Renal cortical epithelial cell (primary cell): ENCODE data around the gene SYK. TPM values are rescaled to one million over a fixed set of nuclear protein-coding genes. Genes with fewer than 3 reads are reported as not detected.

Experiments
- DNase-seq: peaks from one replicate; pipeline ENCODE4 v3.0.0-alpha.2; 2011; ENCODE audit warnings: low read depth
- total RNA-seq: library from RNA; depleted of rRNA; stranded (reverse); fragments of >200 nt; gene quantifications from 2 replicates; pipeline ENCODE4 v1.2.3, GENCODE V29; 2014

The SYK gene
- total RNA-seq, 1 donor from 2014 or later: 7.9 TPM

- DNase-seq: no peak
Measured at GRCh38 chr9:90851444-90851843, 49.8 kb downstream of the SYK start.

DNA sequence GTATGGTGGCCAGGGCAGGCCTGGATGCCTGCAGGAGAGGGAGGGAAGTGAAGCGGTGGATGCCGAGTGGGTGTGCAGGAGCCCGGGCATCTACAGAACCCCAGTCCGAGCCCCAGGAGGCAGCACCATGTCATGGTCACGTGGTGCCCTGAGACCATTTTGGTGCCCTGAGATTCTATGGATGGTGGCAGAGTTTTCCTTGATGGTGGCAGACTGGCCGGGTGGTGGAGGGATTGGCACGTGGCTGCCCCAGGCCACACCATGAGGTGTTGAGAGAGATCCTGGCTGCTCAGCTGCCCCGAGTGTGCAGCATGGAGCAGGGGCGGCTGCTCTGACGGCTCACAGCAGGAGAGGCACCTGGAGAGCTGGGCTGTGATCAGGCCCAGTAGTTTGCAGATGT lies 52.3 kb downstream of the SYK start:
- no peak for DNase-seq

DNA sequence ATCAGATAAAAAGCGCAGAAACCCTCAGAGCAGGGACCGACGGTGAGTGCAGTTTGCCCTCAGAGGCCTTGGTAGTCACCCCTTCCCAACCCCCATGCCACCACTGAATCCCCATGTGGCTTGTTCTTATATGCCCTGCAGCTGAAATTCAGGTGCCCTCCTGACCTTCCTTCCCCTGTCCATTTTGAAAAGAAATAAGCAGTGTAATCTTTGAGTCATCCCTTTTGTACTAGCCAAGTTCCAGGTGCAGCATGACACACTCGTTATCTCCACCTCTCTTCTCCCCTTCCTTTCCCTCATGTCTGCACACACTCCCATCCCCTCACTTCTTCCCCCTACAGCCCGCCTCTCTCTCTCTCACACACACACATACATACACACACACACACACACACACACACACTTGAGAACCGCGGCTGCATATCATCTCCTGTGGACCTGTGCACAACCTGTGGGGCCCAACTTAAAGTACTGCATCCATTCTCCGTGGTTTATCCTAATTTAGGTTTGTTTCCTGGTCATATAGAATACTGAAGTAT lies 53.1 kb downstream of the SYK start:
- DNase-seq: no peak

DNA sequence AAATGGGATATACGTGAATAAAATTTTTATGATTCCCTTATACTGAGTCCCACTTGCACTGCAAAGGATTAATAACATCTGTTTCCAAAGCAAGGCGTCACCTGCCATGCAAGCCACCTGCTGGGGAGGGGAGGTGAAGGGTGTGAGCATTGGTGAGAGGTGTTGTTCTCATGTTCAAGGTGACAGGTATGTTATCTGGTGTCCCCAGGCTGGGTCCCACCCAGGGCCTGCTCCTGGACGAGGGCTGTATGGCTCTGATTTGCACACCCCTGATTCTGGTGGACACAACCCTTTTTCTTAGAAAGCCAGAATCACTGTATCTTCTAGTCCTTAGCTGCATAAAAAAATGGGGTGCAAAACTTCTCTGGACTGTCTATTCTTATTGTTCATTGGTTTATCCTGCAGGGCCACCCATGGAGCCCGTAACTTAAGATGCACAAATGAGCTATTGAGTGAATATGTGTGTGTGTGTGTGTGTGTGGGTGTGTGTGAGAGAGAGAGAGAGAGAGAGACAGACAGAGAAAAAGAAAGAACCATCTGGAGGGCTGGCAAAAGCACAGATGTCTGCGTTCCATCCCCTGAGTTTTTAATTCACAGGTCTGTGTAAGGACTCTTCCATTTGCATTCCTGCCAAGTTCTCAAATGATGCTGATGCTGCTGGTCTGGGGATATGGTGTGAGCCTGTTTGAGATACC lies 53.7 kb downstream of the SYK start:
- DNase-seq: no peak

GRCh38 chr9:90857091-90857490 lies 55.5 kb downstream of the SYK start:
- DNase-seq: no peak

- no peak for DNase-seq
Measured at GRCh38 chr9:90857855-90858254, 56.2 kb downstream of the SYK start.

DNA sequence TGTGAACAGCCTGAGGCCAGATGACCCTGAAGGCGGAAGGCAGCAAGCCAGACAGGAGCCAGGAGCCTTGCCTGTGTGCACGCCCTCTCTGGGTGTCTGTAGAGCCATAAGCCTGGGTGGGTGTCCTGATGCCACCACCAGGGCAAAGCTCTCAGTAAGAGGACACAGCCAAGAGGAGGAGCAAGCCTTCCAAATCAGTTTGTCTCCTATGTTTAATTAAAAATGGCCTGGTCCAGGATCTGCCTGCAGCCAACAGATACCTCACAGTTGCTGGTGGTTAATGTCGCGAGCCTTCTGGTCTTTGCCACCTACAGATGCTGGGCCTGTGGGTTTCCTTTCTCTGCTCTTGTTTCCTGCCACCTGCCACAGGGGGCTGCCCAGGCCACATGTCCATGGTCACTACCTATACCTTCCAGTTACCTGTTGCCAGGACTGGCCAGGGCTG lies 56.9 kb downstream of the SYK start:
- DNase-seq: no peak

DNA sequence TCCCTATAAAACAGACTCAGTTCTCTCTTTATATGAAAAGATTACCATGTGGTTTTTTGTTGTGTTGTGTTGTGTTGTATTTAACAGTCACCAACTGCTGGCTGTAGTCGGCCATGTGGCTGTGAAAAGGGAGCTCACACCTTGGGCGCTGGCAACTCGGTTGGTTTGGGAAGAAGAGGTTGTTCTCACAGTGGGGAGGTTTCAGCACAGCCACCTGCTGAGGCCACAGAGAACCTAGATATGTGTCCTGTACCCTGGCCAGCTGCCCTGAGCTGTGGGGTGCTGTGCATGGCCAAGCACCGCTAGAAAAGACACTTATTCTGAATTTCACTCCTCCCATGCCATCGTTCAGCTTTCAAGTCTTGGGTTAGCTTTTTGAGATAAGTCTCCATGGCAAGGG lies 58.8 kb downstream of the SYK start:
- DNase-seq: no peak

- no peak for DNase-seq
Measured at GRCh38 chr9:90860826-90861225, 59.2 kb downstream of the SYK start.

DNA sequence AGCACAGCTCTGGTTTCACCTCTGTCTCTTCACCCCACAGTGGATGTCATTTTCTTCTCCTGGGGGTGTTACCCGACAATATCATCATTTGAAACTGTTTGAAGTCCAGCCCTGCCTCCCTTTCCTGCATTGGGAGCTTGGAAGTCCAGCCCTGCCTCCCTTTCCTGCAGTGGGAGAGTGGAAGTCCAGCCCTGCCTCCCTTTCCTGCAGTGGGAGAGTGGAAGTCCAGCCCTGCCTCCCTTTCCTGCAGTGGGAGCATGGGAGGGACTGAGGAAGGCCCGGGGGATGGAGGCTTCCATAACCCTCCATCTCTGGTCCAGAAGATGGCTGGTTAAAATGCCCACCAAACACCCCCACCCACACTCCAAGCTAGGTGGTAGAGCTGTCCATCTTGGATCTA lies 59.8 kb downstream of the SYK start:
- DNase-seq: no peak

DNA sequence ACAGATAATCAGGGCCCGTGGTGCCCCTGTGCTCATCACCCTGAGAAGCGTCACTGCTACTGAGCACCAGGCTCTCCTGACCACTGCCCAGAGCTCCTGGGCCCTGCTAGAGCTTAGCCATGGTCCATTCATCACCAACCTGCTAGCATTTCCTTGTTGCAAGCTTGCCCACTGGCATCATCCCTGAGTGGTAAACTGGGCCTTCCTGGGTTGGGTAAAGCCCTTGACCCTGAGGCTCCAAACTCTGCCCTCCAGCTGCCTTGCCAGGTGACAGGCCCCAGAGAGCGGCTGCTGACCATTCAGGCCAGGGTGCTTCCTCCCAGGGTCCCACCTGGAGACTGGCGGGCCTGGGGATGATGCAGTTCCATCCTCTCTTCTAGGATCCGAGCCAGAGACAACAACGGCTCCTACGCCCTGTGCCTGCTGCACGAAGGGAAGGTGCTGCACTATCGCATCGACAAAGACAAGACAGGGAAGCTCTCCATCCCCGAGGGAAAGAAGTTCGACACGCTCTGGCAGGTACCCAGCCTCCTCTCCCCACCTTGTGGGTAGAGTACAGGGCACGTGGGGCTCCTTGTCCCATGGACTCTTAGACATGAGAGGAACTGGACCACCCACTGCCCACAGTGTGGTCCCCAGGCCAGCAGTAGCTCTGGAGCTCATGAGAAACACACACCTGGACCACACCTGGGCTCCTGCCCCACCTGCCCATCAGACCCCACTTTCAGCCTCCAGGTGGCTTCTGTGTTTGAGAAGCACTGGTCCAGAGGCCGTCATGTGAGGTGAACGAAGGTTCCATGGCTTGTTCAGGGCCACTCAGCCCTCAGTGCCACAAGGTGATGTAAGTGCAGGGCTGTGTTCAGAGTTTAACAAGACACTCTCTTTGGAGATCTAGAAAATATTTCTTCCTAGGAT lies 60.5 kb downstream of the SYK start:
- no peak for DNase-seq

- DNase-seq: no peak
Measured at GRCh38 chr9:90864779-90865178, 63.2 kb downstream of the SYK start.

DNA sequence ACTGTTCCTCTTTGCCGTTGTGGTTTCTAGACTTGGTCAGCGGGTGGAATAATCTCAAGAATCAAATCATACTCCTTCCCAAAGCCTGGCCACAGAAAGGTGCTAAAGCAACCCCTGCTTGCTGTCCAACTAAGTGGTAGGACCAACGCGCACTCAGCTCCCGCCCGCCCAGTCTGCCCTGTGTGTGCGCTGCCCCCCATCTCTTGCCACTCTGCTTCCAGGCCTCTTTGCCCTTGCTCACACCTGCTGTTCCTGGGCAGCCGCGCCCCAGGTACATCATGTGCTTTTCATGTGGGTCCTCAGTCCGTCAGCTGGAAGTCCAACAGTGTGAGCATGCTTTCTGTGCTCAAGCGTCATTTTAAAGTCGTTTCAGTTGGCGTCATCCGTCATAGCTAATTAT lies 65.5 kb downstream of the SYK start:
- DNase-seq: no peak

DNA sequence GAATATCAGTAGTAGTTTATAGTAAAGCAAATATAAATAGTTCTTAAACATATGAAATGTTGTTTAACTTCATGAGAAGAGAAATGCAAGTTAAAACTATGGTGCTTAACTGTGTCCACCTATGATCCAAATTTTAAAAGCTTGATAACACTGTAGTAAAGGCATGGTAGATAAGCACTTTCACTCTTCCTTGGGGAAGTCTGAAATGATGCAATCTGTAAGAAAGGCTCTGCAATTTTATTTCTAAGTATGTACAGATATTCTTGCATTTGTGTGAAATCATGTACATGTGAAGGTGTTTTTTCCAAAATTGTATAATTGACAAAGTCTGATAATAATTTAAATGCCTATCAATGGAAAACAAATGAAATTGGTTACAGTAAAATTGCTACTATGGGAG lies 66.9 kb downstream of the SYK start:
- no peak for DNase-seq

- DNase-seq: no peak
Measured at GRCh38 chr9:90869361-90869760, 67.7 kb downstream of the SYK start.

DNA sequence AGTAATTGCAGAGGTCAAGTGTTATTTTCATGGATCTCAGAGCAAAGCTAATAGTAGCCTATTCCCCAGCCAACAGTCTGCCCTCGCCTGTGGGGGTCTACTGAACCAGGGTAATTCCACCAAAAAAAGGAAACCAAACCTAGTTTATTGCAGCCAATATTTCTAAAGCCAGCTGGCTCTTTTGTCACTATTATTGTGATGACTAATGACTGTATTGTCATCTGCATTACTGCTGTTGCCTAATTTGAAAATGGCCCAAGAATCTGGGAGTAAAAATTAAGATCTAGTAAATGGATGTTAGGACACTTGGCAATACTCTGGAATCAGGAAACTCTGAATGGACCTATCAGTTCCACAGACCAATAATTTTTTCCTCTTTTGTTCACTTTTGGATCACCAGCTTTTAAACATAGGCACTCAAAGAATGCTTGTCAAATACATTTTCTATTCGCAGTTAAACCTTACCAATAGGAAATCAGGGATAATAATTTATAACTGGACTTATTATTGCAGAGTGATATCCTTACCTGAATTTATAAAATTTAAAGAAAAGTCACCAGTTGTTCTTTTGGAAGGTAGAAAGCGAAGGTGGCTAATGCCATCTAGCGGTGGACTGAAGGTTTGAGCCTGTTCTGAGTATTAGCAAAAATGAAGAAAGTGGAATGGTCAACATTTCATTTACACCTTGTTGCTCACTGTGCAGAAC lies 69.2 kb downstream of the SYK start:
- peak; percentile 43 for DNase-seq

DNA sequence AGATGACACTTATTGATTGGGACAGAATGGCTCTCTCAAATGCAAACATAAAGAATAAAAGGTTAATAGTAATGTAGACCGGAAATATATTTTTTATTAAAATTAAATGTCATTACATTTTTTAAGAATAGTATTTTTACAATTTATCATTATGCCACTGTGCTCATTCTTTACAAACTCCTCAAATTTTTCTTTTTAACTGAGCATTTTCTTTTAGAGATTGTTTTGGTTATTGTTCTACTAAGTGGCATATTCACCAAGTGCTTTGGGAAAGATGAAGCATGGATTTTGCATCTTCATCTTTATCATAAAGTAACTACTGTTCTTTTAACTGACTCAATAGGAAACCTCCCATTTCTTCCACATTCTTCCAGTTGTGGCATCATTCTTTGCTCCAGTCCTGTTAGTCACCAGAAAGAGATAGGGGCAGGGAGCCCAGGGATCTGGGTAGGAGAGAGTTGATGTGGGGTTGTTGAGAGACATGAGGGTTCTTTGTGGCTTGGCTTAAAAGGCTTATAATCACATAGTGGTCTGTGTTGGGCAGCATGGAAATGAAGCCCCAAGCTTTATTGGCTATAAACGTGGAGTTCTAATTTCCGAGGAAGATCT lies 69.8 kb downstream of the SYK start:
- no peak for DNase-seq

DNA sequence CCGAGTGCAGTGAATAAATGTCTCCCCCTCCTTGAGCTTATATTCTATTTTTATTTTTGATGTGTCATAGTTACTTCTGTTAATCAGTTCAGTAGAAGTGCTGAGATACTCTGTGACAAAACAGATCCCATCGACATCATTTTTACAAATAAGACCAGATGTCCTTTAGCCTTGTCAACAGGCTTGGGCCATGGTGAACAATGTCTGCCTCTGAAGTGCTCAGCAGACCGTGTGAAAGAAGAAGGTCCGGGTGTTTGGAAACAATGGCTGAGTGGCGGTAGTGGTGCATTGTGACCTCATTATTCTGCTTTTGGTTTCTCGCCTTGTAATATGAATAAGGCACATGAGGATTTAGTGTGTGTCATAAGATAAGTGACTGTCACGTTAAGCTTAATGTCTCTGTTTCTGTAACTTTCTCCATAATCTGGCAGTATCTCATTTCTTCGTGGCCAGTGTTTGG lies 71.2 kb downstream of the SYK start:
- DNase-seq: no peak

GRCh38 chr9:90873422-90873821 lies 71.8 kb downstream of the SYK start:
- DNase-seq: no peak

DNA sequence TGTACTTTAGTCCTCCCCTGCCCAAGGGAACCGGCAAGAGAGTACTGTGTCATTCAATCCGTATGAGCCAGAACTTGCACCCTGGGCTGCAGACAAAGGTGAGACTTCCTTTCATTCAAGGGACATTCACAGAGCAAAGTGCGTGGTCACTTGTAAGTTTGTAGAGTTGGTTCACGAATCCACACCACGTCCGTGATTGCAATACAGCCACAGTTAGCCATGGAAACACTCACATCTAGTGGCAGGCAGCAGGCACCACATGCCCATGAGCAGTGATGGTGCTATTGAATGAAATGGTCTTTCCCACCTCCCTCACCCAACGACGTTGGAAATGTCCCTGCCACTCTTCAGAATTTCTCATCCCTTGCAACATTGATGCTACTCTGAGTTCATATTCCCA lies 72.6 kb downstream of the SYK start:
- no peak for DNase-seq

- DNase-seq: no peak
Measured at GRCh38 chr9:90878562-90878961, 76.9 kb downstream of the SYK start.

GRCh38 chr9:90880066-90880465 lies 78.4 kb downstream of the SYK start:
- no peak for DNase-seq
